Vagina (tissue), 2 donors: ENCODE measurements around the gene ARHGEF4.

Experiments used
- CTCF ChIP-seq, 3 experiments: fragments of 450-650 bp in 2 of 3; fragments of 200-600 bp in 1 of 3; sonication (generic) in 1 of 3; IDR thresholded peaks; one replicate each; pipeline ENCODE4 v1.5.1; 2017 to 2019; ENCODE audit warnings: antibody characterized with exemption in 3 of 3, mild to moderate bottlenecking in 2 of 3, moderate library complexity in 2 of 3
- POLR2AphosphoS5 ChIP-seq, 2 donors: sonication (generic); formaldehyde crosslinking; IDR thresholded peaks; one replicate each; pipeline ENCODE4 v1.9.0; 2017; ENCODE audit warnings: antibody characterized with exemption in 2 of 2, mild to moderate bottlenecking in 2 of 2, low read depth in 1 of 2; ENCODE audit not compliant: insufficient read depth in 1 of 2

GRCh38 chr2:130875935-130876334 lies 39.2 kb downstream of the ARHGEF4 start:
- no peak for TF ChIP-seq CTCF (IDR thresholded peaks at IDR 0.05)
- no peak for TF ChIP-seq POLR2AphosphoS5 (IDR thresholded peaks at IDR 0.05; ENCODE audit: insufficient read depth in 1 of 2, low read depth in 1 of 2)
